Uterus (tissue), 2 donors: ENCODE data around the gene EEF1A1.
"Not testable (repeated sequence)": the region's sequence is repeated elsewhere in the genome, so short reads cannot be mapped to it uniquely, and the experiment has no call there.

Source experiments
- CTCF ChIP-seq, 4 experiments: fragments of 200-600 bp in 2 of 4; fragments of 450-650 bp in 2 of 4; sonication (generic) in 2 of 4; IDR thresholded peaks; one replicate each; pipeline ENCODE4 v1.5.1; 2016 to 2019; ENCODE audit warnings: antibody characterized with exemption in 4 of 4, mild to moderate bottlenecking in 2 of 4, moderate library complexity in 1 of 4
- POLR2A ChIP-seq, 2 donors: fragments of 450-650 bp; IDR thresholded peaks; one replicate each; pipeline ENCODE4 v1.6.1; 2016; ENCODE audit warnings: antibody characterized with exemption in 2 of 2, mild to moderate bottlenecking in 1 of 2, moderate library complexity in 1 of 2

GRCh38 chr6:73505705-73506104 is 15.1 kb downstream of the EEF1A1 start:
- TF ChIP-seq CTCF, POLR2A (IDR thresholded peaks at IDR 0.05): not testable (repeated sequence)
